ENCODE results near the gene CCDC146. TPM values are rescaled to one million over a fixed set of nuclear protein-coding genes. Genes with fewer than 3 reads are reported as not detected.

CCDC146 gene
- polyA plus RNA-seq, 3 donors = 0.08 to 7.2 (median 0.40) TPM

DNA sequence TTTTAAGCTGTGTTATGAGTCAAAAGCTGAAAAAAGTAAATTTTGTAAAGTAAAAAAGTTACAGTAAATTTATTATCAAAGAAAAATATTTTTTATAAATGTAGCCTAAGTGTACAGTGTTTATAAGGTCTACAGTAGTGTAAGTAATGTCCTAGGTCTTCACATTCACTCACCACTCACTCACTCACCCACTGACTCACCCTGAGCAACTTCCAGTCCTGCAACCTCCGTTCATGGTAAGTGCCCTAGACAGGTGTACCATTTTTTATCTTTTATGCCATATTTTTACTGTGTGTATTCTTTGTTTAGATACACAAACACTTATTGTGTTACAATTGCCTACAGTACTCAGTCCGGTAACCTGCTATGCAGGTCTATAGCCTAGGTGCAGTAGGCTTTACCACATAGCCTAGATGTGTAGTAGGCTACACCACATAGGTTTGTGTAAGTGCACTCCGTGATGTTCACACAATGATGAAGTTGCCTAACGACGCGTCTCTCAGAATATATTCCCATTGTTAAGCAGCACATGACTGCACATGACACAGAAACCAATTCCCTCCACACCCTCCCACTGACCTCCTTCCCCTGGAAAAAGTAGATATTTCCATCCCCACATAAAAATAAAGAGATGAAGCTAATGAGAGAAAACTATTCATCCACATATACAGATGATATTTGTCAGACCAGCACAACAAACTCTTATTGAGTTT is 122.0 kb downstream of the CCDC146 start:
- peak overlapping the region; percentile 5 for H3K4me2 ChIP-seq (replicated peaks; ENCODE audit: extremely low read depth, low read length, poor library complexity, severe bottlenecking)
- H3K27me3 ChIP-seq (ENCODE audit: control insufficient read depth in 2 of 2, insufficient read depth in 2 of 2, low read length in 2 of 2) = no peaks in the 10 kb centered on the region
- H3K36me3 ChIP-seq (replicated peaks in 1 of 2; ENCODE audit: control insufficient read depth in 1 of 2, insufficient read depth in 2 of 2, low read length in 2 of 2) = no peaks in the 10 kb centered on the region
- intact Hi-C loops (cut with micrococcal nuclease) = loop anchor here (10.0 kb wide), 1 partner anchor 120 kb away; the partner anchor contains the start of gene CCDC146 (in 2 of the 2)
- H3K9me3 Mint-ChIP-seq = no peaks in the 10 kb centered on the region
- no peak for DNase-seq
- peak overlapping the region; percentile 1 to 56 for H3K4me3 Mint-ChIP-seq
- peak overlapping the region in 1 of 7 donors; percentile 3 for H3K27ac Mint-ChIP-seq
- no peak overlapping the region for H2AFZ ChIP-seq (ENCODE audit: insufficient read depth, low read depth, low read length, poor library complexity, severe bottlenecking)
- peaks cover 52% of the 10 kb centered on the region for H3K4me1 Mint-ChIP-seq
- TF ChIP-seq, protein P1, sequence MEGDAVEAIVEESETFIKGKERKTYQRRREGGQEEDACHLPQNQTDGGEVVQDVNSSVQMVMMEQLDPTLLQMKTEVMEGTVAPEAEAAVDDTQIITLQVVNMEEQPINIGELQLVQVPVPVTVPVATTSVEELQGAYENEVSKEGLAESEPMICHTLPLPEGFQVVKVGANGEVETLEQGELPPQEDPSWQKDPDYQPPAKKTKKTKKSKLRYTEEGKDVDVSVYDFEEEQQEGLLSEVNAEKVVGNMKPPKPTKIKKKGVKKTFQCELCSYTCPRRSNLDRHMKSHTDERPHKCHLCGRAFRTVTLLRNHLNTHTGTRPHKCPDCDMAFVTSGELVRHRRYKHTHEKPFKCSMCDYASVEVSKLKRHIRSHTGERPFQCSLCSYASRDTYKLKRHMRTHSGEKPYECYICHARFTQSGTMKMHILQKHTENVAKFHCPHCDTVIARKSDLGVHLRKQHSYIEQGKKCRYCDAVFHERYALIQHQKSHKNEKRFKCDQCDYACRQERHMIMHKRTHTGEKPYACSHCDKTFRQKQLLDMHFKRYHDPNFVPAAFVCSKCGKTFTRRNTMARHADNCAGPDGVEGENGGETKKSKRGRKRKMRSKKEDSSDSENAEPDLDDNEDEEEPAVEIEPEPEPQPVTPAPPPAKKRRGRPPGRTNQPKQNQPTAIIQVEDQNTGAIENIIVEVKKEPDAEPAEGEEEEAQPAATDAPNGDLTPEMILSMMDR (IDR thresholded peaks at IDR 0.05) = no peak
- WGBS (ENCODE audit: insufficient coverage) = 100% methylated on average over 1 of the region's 6 CpGs
- peaks cover 55 to 67% of the 10 kb centered on the region in 2 donors for H3K4me1 ChIP-seq (ENCODE audit: control insufficient read depth in 1 of 2, insufficient read depth in 2 of 2, low read length in 2 of 2)
- H3K9ac ChIP-seq (ENCODE audit: insufficient read depth, low read length, poor library complexity, severe bottlenecking) = no peak overlapping the region
- H3K27ac ChIP-seq (ENCODE audit: low read depth in 1 of 2, low read length in 2 of 2) = no peak overlapping the region
- H3K9me3 ChIP-seq (replicated peaks in 1 of 2; ENCODE audit: control insufficient read depth in 1 of 2, insufficient read depth in 1 of 2, low read length in 2 of 2) = no peaks in the 10 kb centered on the region
- H3K79me2 ChIP-seq (ENCODE audit: insufficient read depth, low read length) = peaks cover 23% of the 10 kb centered on the region
- no peaks in the 10 kb centered on the region for H4K20me1 ChIP-seq (ENCODE audit: insufficient read depth, low read length)
- H3K4me3 ChIP-seq (replicated peaks in 1 of 3; ENCODE audit: low read depth in 2 of 3, low read length in 3 of 3) = peak overlapping the region in 1 of 3 experiments; percentile 10
- peaks cover 0 to 5% of the 10 kb centered on the region in 2 donors for H3K36me3 Mint-ChIP-seq
- H3K27me3 Mint-ChIP-seq (ENCODE audit: low read depth in 3 of 3) = no peaks in the 10 kb centered on the region

GRCh38 chr7:77245015-77245755 is 122.8 kb downstream of the CCDC146 start:
- no peaks in the 10 kb centered on the region for H3K27me3 ChIP-seq (ENCODE audit: control insufficient read depth in 2 of 2, insufficient read depth in 2 of 2, low read length in 2 of 2)
- peak overlapping the region in 1 of 3 experiments; percentile 61 for H3K4me3 ChIP-seq (replicated peaks in 1 of 3; ENCODE audit: low read depth in 2 of 3, low read length in 3 of 3)
- peak overlapping the region in 1 of 2 donors; percentile 45 for H3K27ac ChIP-seq (ENCODE audit: low read depth in 1 of 2, low read length in 2 of 2)
- H3K9ac ChIP-seq (ENCODE audit: insufficient read depth, low read length, poor library complexity, severe bottlenecking) = no peak overlapping the region
- H4K20me1 ChIP-seq (ENCODE audit: insufficient read depth, low read length) = no peaks in the 10 kb centered on the region
- peak overlapping the region in 3 of 7 donors; percentile 1 to 15 (median 6) for H3K27ac Mint-ChIP-seq
- peaks cover 44% of the 10 kb centered on the region for H3K4me1 Mint-ChIP-seq
- WGBS (ENCODE audit: insufficient coverage) = 46% methylated on average over 7 of the region's 7 CpGs
- peak overlapping the region; percentile 55 for H2AFZ ChIP-seq (ENCODE audit: insufficient read depth, low read depth, low read length, poor library complexity, severe bottlenecking)
- H3K9me3 Mint-ChIP-seq = no peaks in the 10 kb centered on the region
- H3K36me3 ChIP-seq (replicated peaks in 1 of 2; ENCODE audit: control insufficient read depth in 1 of 2, insufficient read depth in 2 of 2, low read length in 2 of 2) = no peaks in the 10 kb centered on the region
- peak overlapping the region; percentile 4 to 78 for H3K4me3 Mint-ChIP-seq
- H3K27me3 Mint-ChIP-seq (ENCODE audit: low read depth in 3 of 3) = no peaks in the 10 kb centered on the region
- peaks cover 0 to 5% of the 10 kb centered on the region in 2 donors for H3K36me3 Mint-ChIP-seq
- intact Hi-C loops (cut with micrococcal nuclease) = loop anchor here (5.0 to 10.0 kb wide), 2 partner anchors 82 to 120 kb away; partner anchors contain the start of gene CCDC146 (in 2 of the 2)
- DNase-seq = peak in 2 of 3 donors; percentile 24 to 69
- H3K4me1 ChIP-seq (ENCODE audit: control insufficient read depth in 1 of 2, insufficient read depth in 2 of 2, low read length in 2 of 2) = peaks cover 47 to 59% of the 10 kb centered on the region in 2 donors
- TF ChIP-seq, protein P1 (IDR thresholded peaks at IDR 0.05) = no peak
- peak overlapping the region; percentile 60 for H3K4me2 ChIP-seq (replicated peaks; ENCODE audit: extremely low read depth, low read length, poor library complexity, severe bottlenecking)
- H3K9me3 ChIP-seq (replicated peaks in 1 of 2; ENCODE audit: control insufficient read depth in 1 of 2, insufficient read depth in 1 of 2, low read length in 2 of 2) = no peaks in the 10 kb centered on the region
- H3K79me2 ChIP-seq (ENCODE audit: insufficient read depth, low read length) = peaks cover 23% of the 10 kb centered on the region
